Measurements from ENCODE around the gene RELA.

- TF ChIP-seq EZH2 (IDR thresholded peaks at IDR 0.05; ENCODE audit: insufficient read depth, poor library complexity, severe bottlenecking) (no peak), EZH2phosphoT487 (IDR thresholded peaks at IDR 0.05; ENCODE audit: insufficient read depth, low read depth) (no peak)
Observed at GRCh38 chr11:65639623-65640482, 22.9 kb downstream of the RELA start.

Data from GM23248 (cell line).